ENCODE data around the gene SYNJ2. TPM values are rescaled to one million over a fixed set of nuclear protein-coding genes. Genes with fewer than 3 reads are reported as not detected.
A peak's percentile ranks its signal among the peaks of the same experiment; 100 is the strongest.

SYNJ2 gene
- total RNA-seq, 1 donor from 2014 or later: 31.8 TPM

- Histone ChIP-seq H3K27ac (ENCODE audit: low read depth, low read length) (peak overlapping the region; percentile 50), H3K79me2 (ENCODE audit: insufficient read depth, low read length) (peaks cover 30% of the 10 kb centered on the region), H3K4me3 (ENCODE audit: insufficient read depth, low read depth, low read length) (no peak overlapping the region), H3K9me3 (ENCODE audit: insufficient read depth, low read depth, low read length) (no peaks in the 10 kb centered on the region), H3K36me3 (ENCODE audit: insufficient read depth, low read length) (peaks cover 62% of the 10 kb centered on the region), H3K4me2 (ENCODE audit: low read length) (no peak overlapping the region), H3K9ac (ENCODE audit: low read length) (peak overlapping the region; percentile 49), H2AFZ (ENCODE audit: low read depth, low read length) (no peak overlapping the region), H3K27me3 (ENCODE audit: insufficient read depth, low read length) (no peaks in the 10 kb centered on the region), H4K20me1 (ENCODE audit: insufficient read depth, low read length) (no peaks in the 10 kb centered on the region), H3K4me1 (ENCODE audit: insufficient read depth, low read length) (peaks cover 38% of the 10 kb centered on the region)
- H3K27me3 Mint-ChIP-seq (ENCODE audit: low read depth, unreplicated experiment): no peaks in the 10 kb centered on the region
- no peak overlapping the region for H3K4me3 Mint-ChIP-seq (ENCODE audit: unreplicated experiment)
- H3K36me3 Mint-ChIP-seq (ENCODE audit: low read depth, unreplicated experiment): peaks cover 28% of the 10 kb centered on the region
- FAIRE-seq: no peak
- peaks cover 23% of the 10 kb centered on the region for H3K4me1 Mint-ChIP-seq (ENCODE audit: low read depth, unreplicated experiment)
- no peaks in the 10 kb centered on the region for H3K9me3 Mint-ChIP-seq (ENCODE audit: unreplicated experiment)
- DNase-seq (ENCODE audit: low read depth): no peak
- TF ChIP-seq, protein P1, sequence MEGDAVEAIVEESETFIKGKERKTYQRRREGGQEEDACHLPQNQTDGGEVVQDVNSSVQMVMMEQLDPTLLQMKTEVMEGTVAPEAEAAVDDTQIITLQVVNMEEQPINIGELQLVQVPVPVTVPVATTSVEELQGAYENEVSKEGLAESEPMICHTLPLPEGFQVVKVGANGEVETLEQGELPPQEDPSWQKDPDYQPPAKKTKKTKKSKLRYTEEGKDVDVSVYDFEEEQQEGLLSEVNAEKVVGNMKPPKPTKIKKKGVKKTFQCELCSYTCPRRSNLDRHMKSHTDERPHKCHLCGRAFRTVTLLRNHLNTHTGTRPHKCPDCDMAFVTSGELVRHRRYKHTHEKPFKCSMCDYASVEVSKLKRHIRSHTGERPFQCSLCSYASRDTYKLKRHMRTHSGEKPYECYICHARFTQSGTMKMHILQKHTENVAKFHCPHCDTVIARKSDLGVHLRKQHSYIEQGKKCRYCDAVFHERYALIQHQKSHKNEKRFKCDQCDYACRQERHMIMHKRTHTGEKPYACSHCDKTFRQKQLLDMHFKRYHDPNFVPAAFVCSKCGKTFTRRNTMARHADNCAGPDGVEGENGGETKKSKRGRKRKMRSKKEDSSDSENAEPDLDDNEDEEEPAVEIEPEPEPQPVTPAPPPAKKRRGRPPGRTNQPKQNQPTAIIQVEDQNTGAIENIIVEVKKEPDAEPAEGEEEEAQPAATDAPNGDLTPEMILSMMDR (IDR thresholded peaks at IDR 0.05; ENCODE audit: insufficient read depth, low read depth, low read length): no peak
- no peak for TF ChIP-seq EZH2 (IDR thresholded peaks at IDR 0.05; ENCODE audit: insufficient read depth, low read length)
- peak overlapping the region; percentile 34 for H3K27ac Mint-ChIP-seq (ENCODE audit: unreplicated experiment)
These were observed 89.7 kb downstream of the SYNJ2 start for GRCh38 chr6:158071121-158072082.

DNA sequence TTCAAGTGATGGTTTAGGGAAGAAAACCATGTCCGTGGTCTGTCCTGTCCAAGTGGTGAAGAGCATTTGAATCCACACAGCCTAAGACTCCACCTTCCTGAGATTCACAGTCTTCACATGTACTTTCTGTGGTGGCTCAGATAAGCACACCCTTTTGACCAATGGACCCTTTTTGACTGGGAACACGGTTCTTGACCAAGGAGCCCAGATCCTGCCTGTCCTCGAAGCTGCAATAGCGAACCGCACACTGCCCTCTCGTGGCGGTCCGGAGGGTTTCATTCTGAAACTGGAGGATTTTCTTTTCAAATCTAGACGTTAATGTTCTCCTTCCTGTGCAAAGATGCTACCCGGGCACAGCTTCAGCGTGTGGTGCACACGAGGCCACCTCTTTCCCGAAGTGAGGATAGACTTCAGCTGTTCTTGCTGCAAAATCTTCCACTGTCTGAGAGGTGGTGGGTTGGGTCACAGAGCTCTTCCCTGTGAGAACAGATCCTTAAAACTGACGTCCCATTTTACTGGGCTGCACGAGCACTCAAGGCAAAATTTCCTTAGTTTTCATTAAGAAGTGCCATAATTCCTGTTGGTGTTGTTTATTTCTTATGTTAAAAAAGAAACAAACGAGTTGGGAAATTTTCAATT is 90.5 kb downstream of the SYNJ2 start:
- Mint-ChIP-seq H3K4me1 (ENCODE audit: low read depth, unreplicated experiment) (peaks cover 23% of the 10 kb centered on the region), H3K27me3 (ENCODE audit: low read depth, unreplicated experiment) (no peaks in the 10 kb centered on the region), H3K9me3 (ENCODE audit: unreplicated experiment) (no peaks in the 10 kb centered on the region), H3K4me3 (ENCODE audit: unreplicated experiment) (no peak overlapping the region), H3K36me3 (ENCODE audit: low read depth, unreplicated experiment) (peaks cover 25% of the 10 kb centered on the region), H3K27ac (ENCODE audit: unreplicated experiment) (no peak overlapping the region)
- Histone ChIP-seq H3K4me1 (ENCODE audit: insufficient read depth, low read length) (peaks cover 38% of the 10 kb centered on the region), H3K36me3 (ENCODE audit: insufficient read depth, low read length) (peaks cover 62% of the 10 kb centered on the region), H3K9ac (ENCODE audit: low read length) (peak overlapping the region; percentile 49), H3K79me2 (ENCODE audit: insufficient read depth, low read length) (peaks cover 26% of the 10 kb centered on the region), H3K27me3 (ENCODE audit: insufficient read depth, low read length) (no peaks in the 10 kb centered on the region), H2AFZ (ENCODE audit: low read depth, low read length) (no peak overlapping the region), H3K9me3 (ENCODE audit: insufficient read depth, low read depth, low read length) (no peaks in the 10 kb centered on the region), H4K20me1 (ENCODE audit: insufficient read depth, low read length) (no peaks in the 10 kb centered on the region), H3K27ac (ENCODE audit: low read depth, low read length) (peak overlapping the region; percentile 50), H3K4me3 (ENCODE audit: insufficient read depth, low read depth, low read length) (no peak overlapping the region), H3K4me2 (ENCODE audit: low read length) (no peak overlapping the region)
- FAIRE-seq (peak; percentile 95), DNase-seq (ENCODE audit: low read depth) (peak; percentile 44)
- no peak for TF ChIP-seq EZH2 (IDR thresholded peaks at IDR 0.05; ENCODE audit: insufficient read depth, low read length)
- TF ChIP-seq, protein P1 (IDR thresholded peaks at IDR 0.05; ENCODE audit: insufficient read depth, low read depth, low read length): peak; percentile 92

Data from astrocyte (in vitro differentiated cells and primary cell).